Brain microvascular endothelial cell (primary cell): ENCODE data around the gene NCKAP5L.

ENCODE experiments used
- DNase-seq: peaks from one replicate; pipeline ENCODE4 v3.0.0-alpha.2; 2020
- H3K27ac ChIP-seq: fragments of 250-450 bp; sonication (Bioruptor Pico); 2 replicates; pipeline ENCODE4 v1.5.1; 2020; ENCODE audit warnings: mild to moderate bottlenecking, moderate library complexity
- H3K27me3 ChIP-seq: fragments of 250-450 bp; sonication (Bioruptor Pico); replicated peaks from 2 replicates; pipeline ENCODE4 v1.5.1; 2020; ENCODE audit warnings: mild to moderate bottlenecking
- H3K36me3 ChIP-seq: fragments of 250-450 bp; sonication (Bioruptor Pico); replicated peaks from 2 replicates; pipeline ENCODE4 v1.5.1; 2020; ENCODE audit warnings: mild to moderate bottlenecking
- H3K4me3 ChIP-seq: 2 replicates; pipeline ENCODE4 v1.5.1; 2011; ENCODE audit warnings: low read depth, mild to moderate bottlenecking, control low read depth, low read length, moderate library complexity
- CTCF ChIP-seq: IDR thresholded peaks from 2 replicates; pipeline ENCODE4 v1.5.1; 2011; ENCODE audit warnings: low read depth, mild to moderate bottlenecking, moderate library complexity, low read length, control low read depth, inconsistent platforms; ENCODE audit errors: missing control alignments
- in situ Hi-C: cut with HindIII; loops from 2 replicates; pipeline ENCODE4 v1.10.0; 2017; ENCODE audit warnings: low sequenced_read_pairs, low pct_ligation_motif_present

NCKAP5L gene

GRCh38 chr12:49854976-49855375 is 26.8 kb upstream of the NCKAP5L start:
- H3K36me3 ChIP-seq: no peaks in the 10 kb centered on the region
- DNase-seq: no peak
- H3K27ac ChIP-seq: no peak overlapping the region
- in situ Hi-C loops: no loop called here
- H3K27me3 ChIP-seq: peaks cover 5% of the 10 kb centered on the region
- H3K4me3 ChIP-seq: no peak overlapping the region
- TF ChIP-seq CTCF: no peak

GRCh38 chr12:49853671-49854070 is 25.5 kb upstream of the NCKAP5L start:
- Histone ChIP-seq H3K27ac (no peak overlapping the region), H3K27me3 (peaks cover 7% of the 10 kb centered on the region)

GRCh38 chr12:49847161-49847560 is 18.9 kb upstream of the NCKAP5L start:
- TF ChIP-seq CTCF: no peak
- Histone ChIP-seq H3K4me3 (no peak overlapping the region), H3K27ac (no peak overlapping the region), H3K27me3 (peaks cover 10% of the 10 kb centered on the region), H3K36me3 (no peaks in the 10 kb centered on the region)
- DNase-seq: no peak
- in situ Hi-C loops: no loop called here

More at GRCh38 chr12:49853671-49854070, 25.5 kb upstream of the NCKAP5L start:
- TF ChIP-seq CTCF: no peak
- no peaks in the 10 kb centered on the region for H3K36me3 ChIP-seq
- in situ Hi-C loops: no loop called here
- no peak overlapping the region for H3K4me3 ChIP-seq
- DNase-seq: no peak

- DNase-seq: no peak
- peaks cover 7% of the 10 kb centered on the region for H3K27me3 ChIP-seq
- TF ChIP-seq CTCF: no peak
- in situ Hi-C loops: no loop called here
- no peak overlapping the region for H3K4me3 ChIP-seq
- H3K36me3 ChIP-seq: no peaks in the 10 kb centered on the region
- H3K27ac ChIP-seq: no peak overlapping the region
Measured at GRCh38 chr12:49846032-49846431, 17.8 kb upstream of the NCKAP5L start.

GRCh38 chr12:49843876-49844437 is 15.7 kb upstream of the NCKAP5L start:
- Histone ChIP-seq H3K4me3 (no peak overlapping the region), H3K36me3 (no peaks in the 10 kb centered on the region), H3K27me3 (peaks cover 2% of the 10 kb centered on the region), H3K27ac (no peak overlapping the region)
- in situ Hi-C loops: no loop called here
- no peak for DNase-seq
- no peak for TF ChIP-seq CTCF

- in situ Hi-C loops: no loop called here
- H3K36me3 ChIP-seq: no peaks in the 10 kb centered on the region
- H3K4me3 ChIP-seq: peak overlapping the region; percentile 84
- TF ChIP-seq CTCF: no peak
- H3K27ac ChIP-seq: peak overlapping the region; percentile 26
- no peak for DNase-seq
- H3K27me3 ChIP-seq: peaks cover 2% of the 10 kb centered on the region
Measured at GRCh38 chr12:49843411-49843810, 15.2 kb upstream of the NCKAP5L start.
